ENCODE data around the gene HESX1. TPM values are rescaled to one million over a fixed set of nuclear protein-coding genes. Genes with fewer than 3 reads are reported as not detected.

Gene HESX1
- total RNA-seq (under 1 TPM in 3 of 4 donors, not detected in 1; 0.30 to 0.46 (median 0.34) TPM), polyA plus RNA-seq (under 1 TPM; 0.18 to 0.39 (median 0.25) TPM)
- long read RNA-seq, donor 1: 0 reads
- long read RNA-seq, donor 2: 0 reads

DNA sequence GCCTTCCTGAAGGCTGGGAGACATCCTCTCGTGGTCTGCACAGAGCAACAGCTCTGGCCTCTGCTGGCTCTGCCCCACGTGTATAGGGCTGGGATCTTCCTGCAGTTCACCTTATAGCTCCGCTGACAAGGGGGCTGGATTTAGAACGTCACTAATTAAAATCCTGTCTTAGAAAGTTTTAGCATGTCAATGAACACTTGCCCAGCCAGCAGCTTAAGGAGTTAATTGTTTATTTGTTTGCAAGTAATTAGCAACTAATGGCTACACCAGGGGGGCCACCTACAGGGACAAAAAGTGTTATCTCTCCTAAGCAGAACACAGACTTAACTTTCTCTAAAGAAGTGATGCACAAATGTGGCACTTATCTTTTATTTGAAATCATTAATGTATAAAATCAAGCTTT lies at the start of gene HESX1:
HESX1 (minus strand) TSS at position 84 of the 403 bp plus-strand sequence; CDS start at position 24, 60 bp downstream.
- DNase-seq (no peak), ATAC-seq (no peak)
- Histone ChIP-seq H3K4me3 (no peak within 1 kb of the TSS), H3K9me3 (no peaks in the 10 kb centered on the region), H3K4me1 (no peaks in the 10 kb centered on the region), H3K27ac (no peak within 1 kb of the TSS), H3K27me3 (ENCODE audit: insufficient read depth in 3 of 3, low read length in 2 of 3) (peaks cover 0 to 3% (median 0%) of the 10 kb centered on the region in 3 donors), H3K36me3 (ENCODE audit: insufficient read depth in 1 of 2, low read depth in 1 of 2) (no peaks in the 10 kb centered on the region)
- TF ChIP-seq, protein P1, sequence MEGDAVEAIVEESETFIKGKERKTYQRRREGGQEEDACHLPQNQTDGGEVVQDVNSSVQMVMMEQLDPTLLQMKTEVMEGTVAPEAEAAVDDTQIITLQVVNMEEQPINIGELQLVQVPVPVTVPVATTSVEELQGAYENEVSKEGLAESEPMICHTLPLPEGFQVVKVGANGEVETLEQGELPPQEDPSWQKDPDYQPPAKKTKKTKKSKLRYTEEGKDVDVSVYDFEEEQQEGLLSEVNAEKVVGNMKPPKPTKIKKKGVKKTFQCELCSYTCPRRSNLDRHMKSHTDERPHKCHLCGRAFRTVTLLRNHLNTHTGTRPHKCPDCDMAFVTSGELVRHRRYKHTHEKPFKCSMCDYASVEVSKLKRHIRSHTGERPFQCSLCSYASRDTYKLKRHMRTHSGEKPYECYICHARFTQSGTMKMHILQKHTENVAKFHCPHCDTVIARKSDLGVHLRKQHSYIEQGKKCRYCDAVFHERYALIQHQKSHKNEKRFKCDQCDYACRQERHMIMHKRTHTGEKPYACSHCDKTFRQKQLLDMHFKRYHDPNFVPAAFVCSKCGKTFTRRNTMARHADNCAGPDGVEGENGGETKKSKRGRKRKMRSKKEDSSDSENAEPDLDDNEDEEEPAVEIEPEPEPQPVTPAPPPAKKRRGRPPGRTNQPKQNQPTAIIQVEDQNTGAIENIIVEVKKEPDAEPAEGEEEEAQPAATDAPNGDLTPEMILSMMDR (IDR thresholded peaks at IDR 0.05): no peak
- intact Hi-C loops (cut with DNase I): no loop called here
- WGBS, 3 donors: 49 to 64% (median 58%) methylated on average over 4 of the region's 4 CpGs

GRCh38 chr3:57244946-57245345 lies 45.2 kb upstream of the HESX1 start:
- no peaks in the 10 kb centered on the region for H3K27me3 ChIP-seq (ENCODE audit: insufficient read depth in 3 of 3, low read length in 2 of 3)
- TF ChIP-seq, protein P1 (IDR thresholded peaks at IDR 0.05): no peak
- peaks cover 12 to 99% of the 10 kb centered on the region in 2 donors for H3K36me3 ChIP-seq (ENCODE audit: insufficient read depth in 1 of 2, low read depth in 1 of 2)
- ATAC-seq (no peak), DNase-seq (no peak)
- WGBS, 3 donors: 89 to 91% (median 90%) methylated on average over 2 of the region's 2 CpGs
- intact Hi-C loops (cut with DNase I): no loop called here
- no peak overlapping the region for H3K4me3 ChIP-seq
- no peaks in the 10 kb centered on the region for H3K4me1 ChIP-seq
- no peaks in the 10 kb centered on the region for H3K9me3 ChIP-seq
- H3K27ac ChIP-seq: no peak overlapping the region

GRCh38 chr3:57234613-57235575 lies 35.1 kb upstream of the HESX1 start:
- WGBS, 3 donors: 87 to 94% (median 90%) methylated on average over 13 of the region's 13 CpGs
- no peak for DNase-seq
- no peaks in the 10 kb centered on the region for H3K9me3 ChIP-seq
- H3K4me1 ChIP-seq: peaks cover 10% of the 10 kb centered on the region
- H3K27me3 ChIP-seq (ENCODE audit: insufficient read depth in 3 of 3, low read length in 2 of 3): no peaks in the 10 kb centered on the region
- H3K4me3 ChIP-seq: no peak overlapping the region
- peaks cover 3 to 40% of the 10 kb centered on the region in 2 donors for H3K36me3 ChIP-seq (ENCODE audit: insufficient read depth in 1 of 2, low read depth in 1 of 2)
- TF ChIP-seq, protein P1 (IDR thresholded peaks at IDR 0.05): no peak
- intact Hi-C loops (cut with DNase I): no loop called here
- H3K27ac ChIP-seq: no peak overlapping the region
- ATAC-seq: no peak

DNA sequence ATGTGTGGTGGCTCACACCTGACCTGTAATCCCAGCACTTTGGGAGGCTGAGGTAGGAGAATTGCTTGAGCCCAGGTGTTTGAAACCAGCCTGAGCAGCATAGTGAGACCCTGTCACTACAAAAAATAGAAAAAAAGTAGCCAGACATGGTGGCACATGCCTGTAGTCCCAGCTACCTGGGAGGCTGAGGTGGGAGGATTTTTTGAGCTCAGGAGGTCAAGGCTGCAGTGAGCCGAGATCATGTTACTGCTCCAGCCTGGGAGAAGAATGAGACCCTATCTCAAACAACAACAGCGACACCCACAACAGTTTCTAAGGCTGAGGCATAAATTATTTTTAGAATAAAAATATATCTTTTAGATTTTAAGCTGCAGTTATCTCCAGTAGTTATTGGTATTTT lies 34.0 kb upstream of the HESX1 start:
- H3K27me3 ChIP-seq (ENCODE audit: insufficient read depth in 3 of 3, low read length in 2 of 3): no peaks in the 10 kb centered on the region
- peaks cover 3 to 29% of the 10 kb centered on the region in 2 donors for H3K36me3 ChIP-seq (ENCODE audit: insufficient read depth in 1 of 2, low read depth in 1 of 2)
- intact Hi-C loops (cut with DNase I): no loop called here
- H3K9me3 ChIP-seq: no peaks in the 10 kb centered on the region
- peaks cover 14% of the 10 kb centered on the region for H3K4me1 ChIP-seq
- WGBS, 3 donors: 93 to 100% (median 94%) methylated on average over 2 of the region's 2 CpGs
- DNase-seq (no peak), ATAC-seq (no peak)
- H3K27ac ChIP-seq: no peak overlapping the region
- TF ChIP-seq, protein P1 (IDR thresholded peaks at IDR 0.05): no peak
- H3K4me3 ChIP-seq: no peak overlapping the region
